Activated CD4-positive, CD25-positive, alpha-beta regulatory T cell treated with anti-CD3 and anti-CD28 coated beads, Interleukin-2, amount 50 U/mL, for 72 hours (primary cell): ENCODE results near the gene NELFE.
"Not testable (repeated sequence)": the region's sequence is repeated elsewhere in the genome, so short reads cannot be mapped to it uniquely, and the experiment has no call there.

Source experiments
- DNase-seq: peaks from one replicate; pipeline ENCODE4 v3.0.0; 2021

Gene NELFE

DNA sequence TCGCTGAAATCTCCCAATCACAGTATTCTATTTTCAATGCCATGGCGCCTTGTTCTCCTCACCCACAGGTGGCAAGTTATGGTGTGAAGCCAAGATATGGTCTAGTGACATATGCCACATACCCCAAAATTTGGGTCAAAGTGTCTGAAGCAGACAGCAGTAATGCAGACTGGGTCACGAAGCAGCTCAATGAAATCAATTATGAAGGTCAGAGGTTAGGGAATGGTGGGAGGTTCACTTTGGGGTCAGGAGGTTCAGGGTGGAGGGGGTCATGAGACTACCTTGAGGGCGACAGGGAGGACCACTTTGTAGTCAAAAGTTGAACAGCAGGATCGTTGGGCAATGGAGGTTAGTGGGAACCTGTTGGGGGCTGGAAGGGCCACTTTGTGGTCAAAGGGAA lies 10.5 kb downstream of the NELFE start:
- no peak for DNase-seq

DNA sequence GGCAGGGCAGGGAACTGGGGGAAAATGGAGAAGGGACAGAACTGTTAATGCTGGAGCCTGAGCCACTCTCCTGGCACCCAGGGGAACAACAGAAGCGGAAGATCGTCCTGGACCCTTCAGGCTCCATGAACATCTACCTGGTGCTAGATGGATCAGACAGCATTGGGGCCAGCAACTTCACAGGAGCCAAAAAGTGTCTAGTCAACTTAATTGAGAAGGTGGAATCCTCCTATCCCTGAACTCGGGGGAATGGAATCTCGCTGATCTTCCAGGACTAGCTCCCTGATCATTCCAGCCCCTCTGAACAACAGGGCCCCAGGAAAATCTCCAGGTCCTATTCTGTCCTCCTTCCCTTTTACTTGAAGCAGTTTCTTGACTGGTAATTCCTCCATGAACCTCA lies 10.9 kb downstream of the NELFE start:
- no peak for DNase-seq

DNA sequence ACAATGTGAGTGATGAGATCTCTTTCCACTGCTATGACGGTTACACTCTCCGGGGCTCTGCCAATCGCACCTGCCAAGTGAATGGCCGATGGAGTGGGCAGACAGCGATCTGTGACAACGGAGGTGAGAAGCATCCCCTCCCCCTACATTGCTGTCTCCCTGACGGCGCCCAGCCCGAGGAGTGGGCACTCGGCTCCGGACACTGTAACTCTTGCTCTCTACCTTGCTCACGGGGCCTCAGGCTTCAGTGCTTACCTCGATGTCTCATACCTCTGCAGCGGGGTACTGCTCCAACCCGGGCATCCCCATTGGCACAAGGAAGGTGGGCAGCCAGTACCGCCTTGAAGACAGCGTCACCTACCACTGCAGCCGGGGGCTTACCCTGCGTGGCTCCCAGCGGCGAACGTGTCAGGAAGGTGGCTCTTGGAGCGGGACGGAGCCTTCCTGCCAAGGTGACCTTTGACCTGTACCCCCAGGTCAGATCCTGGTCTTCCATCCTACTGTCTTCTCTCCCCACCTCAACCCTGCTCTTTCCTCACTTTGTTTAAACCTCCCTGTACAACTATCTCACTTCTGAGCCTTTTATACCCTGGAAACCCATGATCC lies 11.6 kb downstream of the NELFE start:
- DNase-seq: no peak

DNA sequence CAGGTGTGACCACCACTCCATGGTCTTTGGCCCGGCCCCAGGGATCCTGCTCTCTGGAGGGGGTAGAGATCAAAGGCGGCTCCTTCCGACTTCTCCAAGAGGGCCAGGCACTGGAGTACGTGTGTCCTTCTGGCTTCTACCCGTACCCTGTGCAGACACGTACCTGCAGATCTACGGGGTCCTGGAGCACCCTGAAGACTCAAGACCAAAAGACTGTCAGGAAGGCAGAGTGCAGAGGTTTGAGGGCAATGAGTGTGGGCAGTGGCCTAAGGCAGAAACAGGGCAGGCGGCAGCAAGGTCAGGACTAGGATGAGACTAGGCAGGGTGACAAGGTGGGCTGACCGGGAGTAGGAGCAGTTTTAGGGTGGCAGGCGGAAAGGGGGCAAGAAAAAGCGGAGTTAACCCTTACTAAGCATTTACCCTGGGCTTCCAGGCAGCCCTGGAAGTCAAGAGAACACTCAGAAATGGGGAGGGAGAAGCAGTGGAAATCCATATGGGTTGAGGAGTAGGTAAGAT lies 12.3 kb downstream of the NELFE start:
- no peak for DNase-seq

DNA sequence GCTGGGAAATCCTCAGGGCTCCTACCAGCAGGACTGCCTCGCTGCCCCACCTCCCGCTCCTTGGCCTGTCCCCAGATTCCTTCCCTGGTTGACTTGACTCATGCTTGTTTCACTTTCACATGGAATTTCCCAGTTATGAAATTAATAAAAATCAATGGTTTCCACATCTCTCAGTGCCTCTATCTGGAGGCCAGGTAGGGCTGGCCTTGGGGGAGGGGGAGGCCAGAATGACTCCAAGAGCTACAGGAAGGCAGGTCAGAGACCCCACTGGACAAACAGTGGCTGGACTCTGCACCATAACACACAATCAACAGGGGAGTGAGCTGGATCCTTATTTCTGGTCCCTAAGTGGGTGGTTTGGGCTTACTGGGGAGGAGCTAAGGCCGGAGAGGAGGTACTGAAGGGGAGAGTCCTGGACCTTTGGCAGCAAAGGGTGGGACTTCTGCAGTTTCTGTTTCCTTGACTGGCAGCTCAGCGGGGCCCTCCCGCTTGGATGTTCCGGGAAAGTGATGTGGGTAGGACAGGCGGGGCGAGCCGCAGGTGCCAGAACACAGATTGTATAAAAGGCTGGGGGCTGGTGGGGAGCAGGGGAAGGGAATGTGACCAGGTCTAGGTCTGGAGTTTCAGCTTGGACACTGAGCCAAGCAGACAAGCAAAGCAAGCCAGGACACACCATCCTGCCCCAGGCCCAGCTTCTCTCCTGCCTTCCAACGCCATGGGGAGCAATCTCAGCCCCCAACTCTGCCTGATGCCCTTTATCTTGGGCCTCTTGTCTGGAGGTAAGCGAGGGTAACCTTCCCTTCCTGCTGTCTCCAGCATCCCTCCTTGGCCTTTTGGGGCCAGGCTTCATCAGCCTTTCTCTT lies 13.0 kb downstream of the NELFE start, which contains the start of gene CFB:
CFB (plus strand) TSS at position 589 of the 863 bp plus-strand sequence; CDS start at position 716, 127 bp downstream.
- DNase-seq: no peak

DNA sequence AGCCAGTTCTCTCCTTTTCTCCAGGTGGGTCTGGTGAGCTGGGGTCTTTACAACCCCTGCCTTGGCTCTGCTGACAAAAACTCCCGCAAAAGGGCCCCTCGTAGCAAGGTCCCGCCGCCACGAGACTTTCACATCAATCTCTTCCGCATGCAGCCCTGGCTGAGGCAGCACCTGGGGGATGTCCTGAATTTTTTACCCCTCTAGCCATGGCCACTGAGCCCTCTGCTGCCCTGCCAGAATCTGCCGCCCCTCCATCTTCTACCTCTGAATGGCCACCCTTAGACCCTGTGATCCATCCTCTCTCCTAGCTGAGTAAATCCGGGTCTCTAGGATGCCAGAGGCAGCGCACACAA lies 13.6 kb downstream of the NELFE start:
- no peak for DNase-seq

DNA sequence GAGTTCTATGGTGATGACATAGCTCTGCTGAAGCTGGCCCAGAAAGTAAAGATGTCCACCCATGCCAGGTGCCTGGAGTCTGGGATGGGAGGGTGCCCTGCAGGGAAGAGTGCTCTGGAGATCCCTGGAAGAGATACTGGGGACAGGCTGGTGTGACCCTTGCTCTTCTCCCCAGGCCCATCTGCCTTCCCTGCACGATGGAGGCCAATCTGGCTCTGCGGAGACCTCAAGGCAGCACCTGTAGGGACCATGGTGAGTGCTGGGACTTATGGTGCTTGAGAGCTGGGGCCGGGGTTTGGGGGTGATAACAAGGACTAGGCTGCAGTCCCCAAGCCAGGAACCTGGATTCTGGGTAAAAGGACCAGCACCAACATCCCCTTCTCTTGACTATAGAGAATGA lies 15.0 kb downstream of the NELFE start:
- no peak for DNase-seq

DNA sequence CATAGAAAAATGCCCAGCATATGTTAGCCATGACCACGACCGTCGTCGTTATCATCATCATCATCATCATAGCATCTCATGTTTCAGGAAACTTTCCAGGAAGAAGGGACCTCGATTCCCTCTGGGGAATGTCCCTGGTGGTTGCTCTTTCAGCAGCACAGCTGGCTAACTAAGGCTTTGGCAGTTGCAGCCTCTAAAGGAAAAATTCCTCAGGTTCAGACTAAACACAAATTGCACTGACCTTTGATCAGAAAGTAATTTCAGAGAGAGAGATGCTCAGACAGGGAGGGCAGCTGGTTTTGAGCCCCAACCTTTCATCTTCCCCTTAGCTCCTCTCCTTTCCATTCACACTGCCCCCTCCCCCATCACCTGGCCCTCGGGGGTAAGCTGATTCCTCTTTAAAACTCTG lies 18.5 kb downstream of the NELFE start:
- no peak for DNase-seq

DNA sequence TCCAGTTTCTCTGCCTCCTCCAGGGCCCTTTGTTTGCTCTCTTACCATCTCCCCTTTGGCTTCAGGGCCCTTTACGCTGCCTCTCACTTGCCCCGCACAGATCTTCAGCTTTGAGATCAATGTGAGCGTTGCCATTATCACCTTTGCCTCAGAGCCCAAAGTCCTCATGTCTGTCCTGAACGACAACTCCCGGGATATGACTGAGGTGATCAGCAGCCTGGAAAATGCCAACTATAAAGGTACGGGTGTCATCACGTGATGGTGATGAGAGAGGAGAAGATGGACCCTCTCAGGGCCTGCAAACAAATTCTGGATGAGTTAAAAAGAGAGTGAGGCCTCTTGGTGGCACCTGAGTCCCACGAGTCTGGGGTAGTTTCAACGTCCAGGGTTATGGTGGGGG lies 22.9 kb downstream of the NELFE start:
- DNase-seq: no peak

DNA sequence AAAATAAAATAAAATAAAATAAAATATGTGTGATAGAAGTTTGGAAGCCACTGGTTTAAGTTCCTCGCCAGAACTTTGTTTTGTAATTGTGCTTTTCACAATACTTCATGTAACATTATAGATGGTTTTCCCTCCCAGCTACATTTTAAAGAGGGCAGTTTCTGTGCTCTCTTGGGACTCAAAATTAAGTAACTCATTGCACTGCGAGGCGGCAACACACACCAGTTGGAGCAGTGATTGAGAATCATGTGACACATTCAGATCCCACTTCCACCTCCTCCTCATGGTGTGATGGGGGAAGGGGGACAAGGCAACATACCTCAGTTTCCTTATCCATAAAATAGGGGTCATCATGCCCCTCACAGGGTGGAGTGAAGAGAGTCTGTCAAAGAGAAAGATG lies 23.8 kb downstream of the NELFE start:
- no peak for DNase-seq

DNA sequence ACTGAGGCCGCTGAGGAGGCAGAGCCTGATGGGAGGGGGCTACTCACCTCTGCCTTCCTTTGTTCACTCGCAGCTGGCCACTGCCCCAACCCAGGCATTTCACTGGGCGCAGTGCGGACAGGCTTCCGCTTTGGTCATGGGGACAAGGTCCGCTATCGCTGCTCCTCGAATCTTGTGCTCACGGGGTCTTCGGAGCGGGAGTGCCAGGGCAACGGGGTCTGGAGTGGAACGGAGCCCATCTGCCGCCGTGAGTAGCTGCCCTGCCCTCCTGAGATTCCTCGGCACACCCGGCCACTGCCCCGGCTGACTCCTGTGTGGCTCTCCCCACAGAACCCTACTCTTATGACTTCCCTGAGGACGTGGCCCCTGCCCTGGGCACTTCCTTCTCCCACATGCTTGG lies 25.2 kb downstream of the NELFE start:
- DNase-seq: no peak

DNA sequence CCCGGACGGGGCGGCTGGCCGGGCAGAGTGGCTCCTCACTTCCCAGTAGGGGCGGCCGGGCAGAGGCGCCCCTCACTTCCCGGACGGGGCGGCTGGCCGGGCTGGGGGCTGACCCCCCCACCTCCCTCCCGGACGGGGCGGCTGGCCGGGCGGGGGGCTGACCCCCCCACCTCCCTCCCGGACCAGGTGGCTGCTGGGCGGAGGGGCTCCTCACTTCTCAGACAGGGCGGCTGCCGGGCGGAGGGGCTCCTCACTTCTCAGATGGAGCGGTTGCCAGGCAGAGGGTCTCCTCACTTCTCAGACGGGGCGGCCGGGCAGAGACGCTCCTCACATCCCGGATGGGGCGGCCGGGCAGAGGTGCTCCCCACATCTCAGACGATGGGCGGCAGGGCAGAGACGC lies 26.6 kb downstream of the NELFE start:
- not testable (repeated sequence) for DNase-seq

DNA sequence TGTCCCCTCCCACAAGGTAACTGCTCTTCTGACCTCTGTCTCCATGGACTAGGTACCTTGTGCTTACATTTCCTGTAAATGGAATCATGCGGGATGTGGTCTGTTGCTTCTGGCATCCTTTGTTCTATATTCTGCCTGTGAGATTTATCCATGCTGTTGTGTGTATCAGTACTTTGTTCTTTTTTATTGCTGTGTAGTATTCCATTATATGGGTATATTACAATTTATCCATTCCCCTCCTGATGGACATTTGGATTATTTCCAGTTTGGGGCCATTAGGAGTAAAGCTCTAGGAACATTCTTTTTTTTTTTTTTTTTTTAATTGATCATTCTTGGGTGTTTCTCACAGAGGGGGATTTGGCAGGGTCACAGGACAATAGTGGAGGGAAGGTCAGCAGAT lies 27.8 kb downstream of the NELFE start:
- DNase-seq: no peak

DNA sequence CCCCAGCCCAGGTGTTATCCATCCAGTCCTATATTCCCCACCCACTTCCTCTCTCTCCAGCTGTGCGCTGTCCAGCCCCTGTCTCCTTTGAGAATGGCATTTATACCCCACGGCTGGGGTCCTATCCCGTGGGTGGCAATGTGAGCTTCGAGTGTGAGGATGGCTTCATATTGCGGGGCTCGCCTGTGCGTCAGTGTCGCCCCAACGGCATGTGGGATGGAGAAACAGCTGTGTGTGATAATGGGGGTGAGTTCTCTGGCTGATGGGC lies 30.2 kb downstream of the NELFE start:
- DNase-seq: no peak

DNA sequence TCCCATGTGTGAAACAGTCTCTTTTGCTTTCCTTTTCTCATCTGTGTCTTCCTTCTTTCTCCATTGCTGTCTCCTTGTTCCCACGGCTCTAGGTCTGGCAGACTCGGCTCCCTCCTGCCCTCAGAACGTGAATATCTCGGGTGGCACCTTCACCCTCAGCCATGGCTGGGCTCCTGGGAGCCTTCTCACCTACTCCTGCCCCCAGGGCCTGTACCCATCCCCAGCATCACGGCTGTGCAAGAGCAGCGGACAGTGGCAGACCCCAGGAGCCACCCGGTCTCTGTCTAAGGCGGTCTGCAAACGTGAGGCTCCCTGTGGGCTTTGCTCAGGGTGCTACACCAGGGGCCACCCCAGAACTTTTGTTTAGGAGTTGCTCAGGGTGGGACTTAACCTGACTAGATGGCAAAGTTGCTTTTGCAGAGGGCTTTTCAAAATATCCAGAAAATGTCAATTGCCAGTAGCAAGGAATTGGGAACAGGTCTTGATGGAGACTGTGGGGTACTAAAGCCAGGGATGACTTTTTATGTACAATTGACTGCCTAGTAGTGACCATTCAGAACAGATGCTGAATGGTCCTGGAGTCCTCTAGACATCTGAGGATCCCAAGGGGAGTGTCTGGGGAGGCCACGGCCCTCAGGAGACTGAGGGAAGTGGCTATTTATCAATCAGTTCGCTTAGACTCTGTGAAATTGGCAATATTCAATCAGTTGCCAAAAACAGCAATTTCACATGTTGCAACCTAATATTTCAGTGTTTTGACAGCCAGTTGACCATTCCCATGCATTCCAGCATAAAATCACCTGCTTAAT lies 30.7 kb downstream of the NELFE start:
- no peak for DNase-seq

DNA sequence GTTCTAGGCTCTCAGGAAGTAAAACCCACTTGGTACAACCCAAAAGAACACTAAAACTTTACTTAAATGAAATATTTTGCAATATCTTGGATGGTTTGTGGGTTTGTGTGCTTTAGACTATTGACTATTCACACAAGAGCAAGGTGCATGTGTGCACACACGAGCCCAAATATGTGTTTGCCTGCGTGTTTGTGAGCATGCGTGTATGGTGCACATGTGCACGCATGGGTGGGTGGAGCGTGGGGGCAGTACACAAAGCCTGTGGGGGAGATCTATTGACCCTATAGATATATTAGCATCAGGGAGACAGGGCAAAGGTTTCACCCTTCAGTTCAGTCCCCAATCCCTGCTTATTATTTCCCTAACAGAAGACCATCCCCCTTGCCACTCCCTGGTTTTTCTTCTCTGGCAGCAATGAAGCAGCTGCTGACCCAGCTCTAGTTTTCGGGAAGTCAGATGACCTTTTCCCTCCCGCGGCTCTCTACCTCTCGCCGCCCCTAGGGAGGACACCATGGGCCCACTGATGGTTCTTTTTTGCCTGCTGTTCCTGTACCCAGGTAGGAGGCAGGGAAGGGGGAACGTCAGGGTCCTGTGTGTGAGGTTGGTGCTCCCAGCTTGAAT lies 31.4 kb downstream of the NELFE start, which contains the start of gene C2:
C2 (plus strand) TSS at position 476 of the 621 bp plus-strand sequence; CDS start at position 512, 36 bp downstream.
- DNase-seq: no peak

DNA sequence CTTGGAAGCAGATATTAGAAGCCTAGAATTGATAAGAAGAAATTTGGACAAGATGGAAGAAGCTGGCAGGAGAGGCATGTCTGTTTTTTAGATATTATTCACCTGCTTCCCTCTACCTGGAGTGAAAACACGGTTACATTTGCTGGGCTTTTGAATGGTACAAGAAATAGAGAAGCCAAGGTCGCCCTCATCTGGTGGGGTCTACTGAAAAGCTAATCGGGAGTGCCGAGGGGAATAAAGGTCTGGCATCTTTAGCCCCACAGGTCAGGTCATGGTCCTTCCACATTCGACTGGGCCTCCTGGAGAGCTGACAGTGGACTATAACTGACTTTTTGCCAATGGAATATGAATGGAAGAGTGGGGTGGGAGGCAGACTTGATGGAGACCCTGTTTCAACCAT lies 35.8 kb downstream of the NELFE start:
- no peak for DNase-seq

DNA sequence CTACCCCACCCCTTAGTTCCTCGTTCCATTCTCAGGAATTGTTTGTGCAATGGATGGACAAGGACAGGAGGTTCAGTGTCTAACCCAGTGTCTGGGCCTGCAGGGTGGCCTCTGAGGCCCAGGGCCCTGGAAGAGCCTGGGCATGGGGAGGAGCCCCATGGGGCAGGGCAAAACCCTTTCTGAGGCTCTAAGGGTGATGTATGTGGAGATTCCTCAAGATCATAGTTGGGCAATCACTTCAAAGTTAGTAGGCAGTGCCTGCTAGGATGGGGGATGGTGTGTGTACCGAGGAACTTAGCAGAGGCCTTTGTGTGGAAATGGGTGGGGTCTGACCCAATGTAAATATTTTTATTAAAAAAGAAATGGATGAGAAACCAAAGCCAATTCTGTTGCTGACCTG lies 38.0 kb downstream of the NELFE start:
- DNase-seq: no peak

DNA sequence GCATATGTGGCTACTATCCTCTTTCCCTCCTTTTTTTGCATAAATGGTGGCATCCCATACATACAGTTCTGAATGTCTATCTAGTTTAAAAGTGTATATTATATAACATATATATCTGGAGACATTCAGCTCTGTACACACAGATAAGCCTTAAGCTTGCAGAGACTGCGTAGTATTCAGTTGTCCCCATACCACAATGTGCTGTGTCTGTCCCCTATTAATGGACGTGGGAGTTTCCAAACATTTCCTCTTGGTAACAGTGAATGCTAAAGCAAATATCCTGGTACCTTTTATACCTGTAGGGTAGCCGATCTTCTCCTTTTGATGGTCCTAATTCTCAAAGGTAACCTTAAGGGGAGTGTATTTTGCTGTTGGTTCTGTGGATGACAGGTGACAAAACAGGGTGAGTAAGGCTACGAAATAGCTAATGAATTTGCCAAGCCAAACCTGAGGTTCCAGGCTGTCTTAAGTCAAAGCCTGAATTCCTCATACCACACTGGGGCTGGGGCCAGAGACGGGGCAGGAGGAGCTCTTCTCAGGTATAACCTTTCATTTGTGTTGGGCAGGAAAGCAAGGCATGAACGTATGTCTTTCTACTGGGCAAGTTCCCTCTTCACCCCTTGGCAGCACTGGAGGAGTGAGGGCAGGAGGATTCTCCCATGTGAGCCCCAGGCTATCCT lies 39.0 kb downstream of the NELFE start:
- no peak for DNase-seq

DNA sequence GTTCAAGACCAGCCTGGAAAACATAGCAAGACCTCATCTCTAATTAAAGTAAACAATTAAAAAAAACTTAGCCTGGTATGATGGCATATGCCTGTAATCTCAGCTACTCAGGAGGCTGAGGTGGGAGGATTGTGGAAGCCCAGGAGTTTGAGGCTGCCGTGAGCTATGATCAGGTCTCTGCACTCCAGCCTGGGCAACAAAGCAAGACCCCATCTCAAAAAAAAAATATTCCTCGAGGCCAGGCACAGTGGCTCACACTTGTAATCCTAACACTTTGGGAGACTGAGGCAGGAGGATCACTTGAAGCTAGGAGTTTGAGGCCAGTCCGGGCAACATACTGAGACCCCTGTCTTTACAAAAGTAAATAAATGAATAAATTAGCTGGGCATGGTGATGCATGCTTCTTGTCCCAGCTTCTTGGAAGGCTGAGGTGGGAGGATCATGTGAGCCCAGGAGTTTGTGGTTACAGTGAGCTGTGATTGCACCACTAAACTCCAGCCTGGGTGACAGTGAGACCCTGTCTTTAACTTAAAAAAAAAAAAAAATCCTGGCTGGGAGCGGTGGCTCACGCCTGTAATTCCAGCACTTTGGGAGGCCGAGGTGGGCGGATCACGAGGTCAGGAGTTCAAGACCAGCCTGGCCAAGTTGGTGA lies 40.6 kb downstream of the NELFE start:
- no peak for DNase-seq

DNA sequence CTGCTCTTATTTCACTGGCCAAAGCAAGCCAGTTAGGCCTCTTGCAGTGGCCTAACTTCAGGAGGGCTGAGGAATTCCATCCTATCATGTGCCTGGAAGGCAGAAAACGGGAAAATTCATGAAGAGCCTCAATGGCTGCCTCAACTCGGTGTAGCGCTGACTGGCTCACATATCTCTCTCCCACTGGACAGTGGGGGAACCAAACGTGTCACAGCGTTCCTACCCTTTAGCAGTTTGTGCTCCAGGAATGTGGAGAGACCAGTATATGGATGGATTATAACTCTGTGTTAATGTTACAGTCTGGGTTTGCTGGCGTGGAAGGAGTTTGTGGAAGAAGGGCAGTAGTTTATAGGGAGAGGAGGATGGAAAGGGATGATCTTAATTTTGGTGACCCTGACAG lies 43.0 kb downstream of the NELFE start:
- no peak for DNase-seq

DNA sequence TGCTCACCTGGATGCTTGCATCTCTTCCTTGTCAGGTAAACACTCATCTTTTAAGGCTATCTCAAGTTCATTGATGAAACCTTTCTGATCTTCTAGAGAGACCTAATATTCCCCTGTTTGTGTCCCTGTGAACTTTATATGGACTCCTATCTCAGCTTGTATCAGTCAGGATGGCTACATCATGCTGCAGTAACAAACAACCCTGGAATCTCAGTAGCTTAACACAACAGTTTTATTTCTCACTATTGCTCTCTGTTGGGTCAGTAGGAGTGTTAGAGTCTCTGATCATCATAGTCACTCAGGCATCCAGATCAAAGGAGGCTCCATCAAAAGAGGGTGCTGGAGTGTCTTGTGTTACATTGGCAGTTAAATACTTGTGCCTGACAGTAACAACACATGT lies 43.4 kb downstream of the NELFE start:
- DNase-seq: no peak
